Peyer's patch (tissue), 4 donors: ENCODE results near the gene KIFC1.

Source experiments
- CTCF ChIP-seq, 6 experiments: fragments of 450-650 bp in 4 of 6; fragments of 200-600 bp in 2 of 6; sonication (generic) in 1 of 6; IDR thresholded peaks; one replicate each; pipeline ENCODE4 v1.5.1; 2017 to 2019; ENCODE audit warnings: antibody characterized with exemption in 6 of 6, mild to moderate bottlenecking in 3 of 6, moderate library complexity in 1 of 6
- POLR2A ChIP-seq, 2 donors: fragments of 450-650 bp; IDR thresholded peaks; one replicate each; pipeline ENCODE4 v1.5.1; 2017; ENCODE audit warnings: antibody characterized with exemption in 2 of 2, mild to moderate bottlenecking in 2 of 2, moderate library complexity in 2 of 2

DNA sequence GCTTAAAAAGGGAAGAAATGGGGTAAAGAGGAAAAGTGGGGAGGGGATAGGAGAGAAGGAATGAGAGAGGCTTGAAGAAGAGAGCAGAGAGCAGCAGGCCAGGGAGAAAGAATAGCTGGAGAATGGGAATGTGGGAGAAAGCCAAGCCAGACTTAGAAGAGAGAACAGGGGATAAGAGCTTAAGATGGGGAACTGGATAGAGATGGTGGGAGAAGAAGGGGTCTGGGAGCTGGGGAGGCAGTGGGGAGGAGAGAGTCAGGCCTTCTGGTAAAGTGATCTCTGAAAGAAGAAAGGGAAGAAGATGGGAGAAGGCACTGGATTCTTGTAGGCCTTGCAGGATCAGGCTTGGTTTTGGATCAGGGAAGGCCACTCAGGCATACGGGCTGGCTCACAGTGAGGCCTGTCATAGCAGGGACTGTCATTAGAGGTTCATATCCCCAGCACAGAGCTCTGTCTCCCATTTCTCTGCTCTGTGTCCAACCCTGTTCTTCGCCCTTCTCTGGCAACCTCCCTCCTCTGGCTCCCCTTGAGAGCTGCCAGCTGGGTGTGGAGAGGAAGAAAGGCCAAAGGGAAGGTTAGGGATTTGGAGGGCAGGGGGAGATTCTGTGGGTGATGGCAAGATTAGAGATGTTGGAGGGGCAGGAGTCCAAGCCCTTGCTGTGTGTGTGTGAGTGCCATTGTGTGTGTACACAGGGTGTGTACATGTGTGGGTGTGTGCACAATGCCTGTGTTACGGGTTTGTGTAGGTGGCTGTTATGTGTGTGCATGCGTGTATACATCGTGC, 37.5 kb downstream of the KIFC1 start:
- no peak for TF ChIP-seq CTCF (IDR thresholded peaks at IDR 0.05)
- TF ChIP-seq POLR2A (IDR thresholded peaks at IDR 0.05) = no peak
